HCT116 (cell line): Measurements from ENCODE around the gene RAB34. TPM values are rescaled to one million over a fixed set of nuclear protein-coding genes. Genes with fewer than 3 reads are reported as not detected.
A peak's percentile ranks its signal among the peaks of the same experiment; 100 is the strongest.
"Not testable (repeated sequence)": the region's sequence is repeated elsewhere in the genome, so short reads cannot be mapped to it uniquely, and the experiment has no call there.

Experiments
- ATAC-seq: fragments of 200-7000 bp; cut with Tn5 transposase; 2 replicates; pipeline ENCODE4 v1.9.1; 2020; ENCODE audit warnings: mild to moderate bottlenecking, moderate library complexity
- BruUV-seq: library from RNA; stranded (reverse); fragments of 400-500 nt; replicated peaks from 2 replicates; lab custom pipeline; 2021; lab: Mats Ljungman, UMichigan
- CTCF ChIA-PET: fragments of 300-600 bp; sonication (Branson Sonifier 250); formaldehyde crosslinking; loops from one replicate; lab custom pipeline; 2021; ENCODE audit warnings: antibody characterized with exemption; lab: Charles Lee
- POLR2A ChIA-PET: fragments of 300-600, 350-600 bp; sonication (Branson Sonifier 250); formaldehyde crosslinking; loops from one replicate; lab custom pipeline; 2021; ENCODE audit warnings: antibody characterized with exemption; lab: Charles Lee
- RAD21 ChIA-PET, 2 experiments: fragments of 300-600 bp; sonication (Branson Sonifier 250); formaldehyde crosslinking; loops; one replicate each; lab custom pipeline; 2023; ENCODE audit warnings: low total read pairs in 2 of 2; ENCODE audit not compliant: uncharacterized antibody in 2 of 2, unreplicated experiment in 2 of 2, low non-redundant PET in 1 of 2; lab: Charles Lee
- DNase-seq: peaks from one replicate; pipeline ENCODE4 v3.0.0-alpha.2; 2010; ENCODE audit warnings: low read depth, low spot score
- H2AFZ ChIP-seq: fragments of 200-600 bp; shearing (Covaris generic), sonication (generic); 2 replicates; pipeline ENCODE4 v1.6.1; 2017; ENCODE audit warnings: low read depth, mixed run types, mixed read lengths, antibody characterized with exemption, low read length; ENCODE audit not compliant: poor library complexity, severe bottlenecking
- H3K27ac ChIP-seq: 2 replicates; pipeline ENCODE4 v1.5.1; 2012; ENCODE audit warnings: low read depth, low read length
- H3K27me3 ChIP-seq: fragments of 200-600 bp; sonication (generic); 2 replicates; pipeline ENCODE4 v1.6.1; 2016; ENCODE audit warnings: mixed run types, low read length, mixed read lengths; ENCODE audit not compliant: insufficient read depth
- H3K36me3 ChIP-seq, 2 experiments: fragments of 200-500 bp in 1 of 2; fragments of 200-600 bp in 1 of 2; sonication (Bioruptor generic) in 1 of 2; sonication (generic) in 1 of 2; 2 replicates each; pipeline versions ENCODE4 v1.5.1 to v1.6.1; 2014 to 2016; ENCODE audit warnings: low read length in 2 of 2, inconsistent platforms in 1 of 2, mixed read lengths in 1 of 2, mixed run types in 1 of 2; ENCODE audit not compliant: insufficient read depth in 2 of 2, control insufficient read depth in 1 of 2
- H3K4me1 ChIP-seq, 2 experiments: fragments of 200-600 bp in 1 of 2; sonication (generic) in 1 of 2; 2 replicates each; pipeline versions ENCODE4 v1.5.1 to v1.6.1; 2012 to 2017; ENCODE audit warnings: low read length in 2 of 2, inconsistent platforms in 1 of 2, mild to moderate bottlenecking in 1 of 2, mixed read lengths in 1 of 2, mixed run types in 1 of 2, moderate library complexity in 1 of 2; ENCODE audit not compliant: insufficient read depth in 2 of 2, control insufficient read depth in 1 of 2
- H3K4me2 ChIP-seq: fragments of 200-600 bp; sonication (generic); 2 replicates; pipeline ENCODE4 v1.6.1; 2017; ENCODE audit warnings: mixed run types, low read length, mixed read lengths
- H3K4me3 ChIP-seq, 2 experiments: fragments of 200-600 bp in 1 of 2; sonication (generic) in 1 of 2; replicated peaks in 1 of 2; 2 replicates each; pipeline ENCODE4 v1.5.1; 2011 to 2016; ENCODE audit warnings: low read length in 2 of 2, control low read depth in 1 of 2, low read depth in 1 of 2, mild to moderate bottlenecking in 1 of 2, mixed read lengths in 1 of 2, mixed run types in 1 of 2
- H3K79me2 ChIP-seq: fragments of 200-600 bp; sonication (generic); 2 replicates; pipeline ENCODE4 v1.6.1; 2017; ENCODE audit warnings: mild to moderate bottlenecking, mixed run types, low read length, moderate library complexity, mixed read lengths; ENCODE audit not compliant: insufficient read depth
- H3K9ac ChIP-seq: fragments of 200-600 bp; sonication (generic); 2 replicates; pipeline ENCODE4 v1.6.1; 2016; ENCODE audit warnings: low read length, mixed read lengths
- H3K9me2 ChIP-seq: fragments of 200-600 bp; sonication (generic), shearing (Covaris generic); 2 replicates; pipeline ENCODE4 v1.6.1; 2017; ENCODE audit warnings: mixed run types, mild to moderate bottlenecking, moderate library complexity; ENCODE audit not compliant: insufficient read depth
- H3K9me3 ChIP-seq, 2 experiments: fragments of 200-500 bp in 1 of 2; fragments of 200-600 bp in 1 of 2; sonication (Bioruptor generic) in 1 of 2; sonication (generic) in 1 of 2; 2 replicates each; pipeline ENCODE4 v1.6.1; 2014 to 2017; ENCODE audit warnings: low read length in 2 of 2, mixed read lengths in 2 of 2, inconsistent platforms in 1 of 2, low read depth in 1 of 2, mild to moderate bottlenecking in 1 of 2, mixed run types in 1 of 2, moderate library complexity in 1 of 2; ENCODE audit not compliant: control insufficient read depth in 1 of 2, insufficient read depth in 1 of 2
- H4K20me1 ChIP-seq: fragments of 200-600 bp; sonication (generic), shearing (Covaris generic); 2 replicates; pipeline ENCODE4 v1.6.1; 2017; ENCODE audit warnings: mixed run types, mild to moderate bottlenecking, moderate library complexity; ENCODE audit not compliant: insufficient read depth
- POLR2AphosphoS5 ChIP-seq: IDR thresholded peaks from 2 replicates; pipeline ENCODE4 v1.6.1; 2011; ENCODE audit warnings: mild to moderate bottlenecking, low read depth, low read length, moderate library complexity
- YY1 ChIP-seq: IDR thresholded peaks from 2 replicates; pipeline ENCODE4 v1.6.1; 2011; ENCODE audit warnings: low read length, low read depth, moderate library complexity, mild to moderate bottlenecking; ENCODE audit not compliant: insufficient replicate concordance; ENCODE audit errors: extremely low read depth
- intact Hi-C: fragments of 100-400 bp; cut with micrococcal nuclease; formaldehyde crosslinking; loops from 2 replicates; pipeline ENCODE4 v1.10.0; 2022
- total RNA-seq: library from RNA; stranded (reverse); gene quantifications from one replicate; pipeline ENCODE4 v1.2.1, GENCODE V29; 2021; ENCODE audit not compliant: unreplicated experiment

Gene RAB34
- total RNA-seq, 1 experiment from 2014 or later, result 0.59 TPM

DNA sequence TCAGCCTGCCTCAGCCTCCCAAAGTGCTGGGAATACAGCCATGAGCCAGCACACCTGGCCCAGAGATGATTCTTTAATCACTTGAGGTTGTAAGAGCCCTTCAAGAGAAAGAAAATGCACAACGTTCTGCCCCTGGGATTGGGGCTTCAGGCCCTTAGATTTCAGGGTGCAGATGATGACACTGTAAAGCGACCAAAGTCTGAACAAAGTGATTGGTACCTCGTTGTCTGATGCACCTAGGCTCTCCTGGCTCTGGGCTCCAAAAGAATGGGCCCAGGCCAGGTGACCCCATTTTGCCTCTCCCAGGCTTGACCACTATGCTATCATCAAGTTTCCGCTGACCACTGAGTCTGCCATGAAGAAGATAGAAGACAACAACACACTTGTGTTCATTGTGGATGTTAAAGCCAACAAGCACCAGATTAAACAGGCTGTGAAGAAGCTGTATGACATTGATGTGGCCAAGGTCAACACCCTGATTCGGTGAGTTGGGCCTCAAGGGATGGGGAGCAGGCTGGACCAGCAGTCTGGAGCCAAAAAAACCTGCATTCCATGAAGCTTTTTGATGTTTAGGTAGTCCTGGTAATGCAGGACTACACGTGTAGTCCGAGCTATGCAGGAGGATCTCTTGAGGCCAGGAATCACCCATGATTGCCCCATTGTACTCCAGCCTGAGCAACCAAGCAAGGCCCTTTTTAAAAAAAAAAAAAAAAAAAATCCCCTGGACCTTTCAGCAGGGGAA, 4.9 kb upstream of the RAB34 start:
- Histone ChIP-seq H3K4me1 (peaks cover 40 to 78% of the 10 kb centered on the region in 2 experiments), H3K9ac (peak overlapping the region; percentile 99), H3K36me3 (peaks cover 22 to 43% of the 10 kb centered on the region in 2 experiments; a peak in 3 of 4 replicates), H2AFZ (no peak overlapping the region), H4K20me1 (peaks cover 15% of the 10 kb centered on the region; the same call in 1 of the 2 replicates), H3K4me2 (peak overlapping the region; percentile 77), H3K9me3 (no peaks in the 10 kb centered on the region), H3K9me2 (no peaks in the 10 kb centered on the region), H3K27me3 (no peaks in the 10 kb centered on the region), H3K27ac (peak overlapping the region; percentile 89), H3K79me2 (peaks cover 49% of the 10 kb centered on the region), H3K4me3 (peak overlapping the region; percentile 2 to 15; a peak in 2 of 4 replicates)
- ChIA-PET RAD21 (no interaction called here), CTCF (no interaction called here), POLR2A (interaction anchor here (0.8 kb wide), 1 partner anchor 229 kb away, joined by 4 read pairs; the partner anchor contains the start of gene PHF12)
- TF ChIP-seq YY1, result no peak
- TF ChIP-seq POLR2AphosphoS5, result 0 out of 2 replicates have a peak, but pooled peaks have one; percentile 30
- DNase-seq (no peak), ATAC-seq (no peak)
- BruUV-seq, result no TSS peak
- intact Hi-C loops, result no loop called here

DNA sequence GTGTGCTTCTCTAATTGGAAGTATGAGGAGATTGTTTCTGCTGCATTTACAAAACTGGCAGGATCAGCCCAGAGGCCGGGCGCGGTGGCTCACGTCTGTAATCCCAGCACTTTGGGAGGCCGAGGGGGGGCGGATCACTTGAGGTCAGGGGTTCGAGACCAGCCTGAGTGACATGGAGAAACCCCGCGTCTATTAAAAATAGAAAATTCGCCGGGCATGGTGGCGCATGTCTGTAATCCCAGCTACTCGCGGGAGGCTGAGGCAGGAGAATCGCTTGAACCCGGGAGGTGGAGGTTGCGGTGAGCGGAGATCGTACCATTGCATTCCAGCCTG, 3.3 kb upstream of the RAB34 start:
- ATAC-seq, H3K27me3 ChIP-seq, H3K9me2 ChIP-seq, RAD21 ChIA-PET, DNase-seq, H2AFZ ChIP-seq, intact Hi-C loops, CTCF ChIA-PET, BruUV-seq, H3K9me3 ChIP-seq: not testable (repeated sequence)
- POLR2A ChIA-PET, result interaction anchor here (1.7 to 2.6 kb wide), 2 partner anchors 10 to 14 kb away, joined by 6 to 42 read pairs; partner anchors contain the start of gene PROCA1
- Histone ChIP-seq H3K36me3 (peaks cover 22 to 43% of the 10 kb centered on the region in 2 experiments; a peak in 3 of 4 replicates), H3K4me3 (peak overlapping the region; percentile 98 to 99), H3K79me2 (peaks cover 49% of the 10 kb centered on the region), H4K20me1 (peaks cover 15% of the 10 kb centered on the region; the same call in 1 of the 2 replicates), H3K27ac (peak overlapping the region; percentile 89), H3K9ac (peak overlapping the region; percentile 99), H3K4me1 (peaks cover 36 to 64% of the 10 kb centered on the region in 2 experiments), H3K4me2 (peak overlapping the region; percentile 77)
